Astrocyte (in vitro differentiated cells and primary cell): Measurements from ENCODE around the gene GLO1. TPM values are rescaled to one million over a fixed set of nuclear protein-coding genes. Genes with fewer than 3 reads are reported as not detected.

Source experiments
- DNase-seq: peaks from one replicate; pipeline ENCODE4 v3.0.0-alpha.2; 2010; ENCODE audit warnings: low read depth
- FAIRE-seq: peaks from 2 replicates; lab custom pipeline; 2011; peaks lifted over from hg19 to GRCh38; lab: Jason Lieb, UNC
- H2AFZ ChIP-seq: 2 replicates; pipeline ENCODE4 v1.6.0; 2012; ENCODE audit warnings: low read depth, low read length, inconsistent platforms
- H3K27ac ChIP-seq: 2 replicates; pipeline ENCODE4 v1.5.1; 2011; ENCODE audit warnings: low read depth, low read length, inconsistent platforms
- H3K27me3 ChIP-seq: 2 replicates; pipeline ENCODE4 v1.6.0; 2011; ENCODE audit warnings: low read length, inconsistent platforms; ENCODE audit not compliant: insufficient read depth
- H3K36me3 ChIP-seq: 2 replicates; pipeline ENCODE4 v1.5.1; 2011; ENCODE audit warnings: low read length, inconsistent platforms; ENCODE audit not compliant: insufficient read depth
- H3K4me1 ChIP-seq: 2 replicates; pipeline ENCODE4 v1.5.1; 2011; ENCODE audit warnings: low read length, inconsistent platforms; ENCODE audit not compliant: insufficient read depth
- H3K4me2 ChIP-seq: 2 replicates; pipeline ENCODE4 v1.6.0; 2012; ENCODE audit warnings: low read length, inconsistent platforms
- H3K4me3 ChIP-seq: 2 replicates; pipeline ENCODE4 v1.5.1; 2011; ENCODE audit warnings: low read depth, mild to moderate bottlenecking, low read length, inconsistent platforms; ENCODE audit not compliant: insufficient read depth
- H3K79me2 ChIP-seq: 2 replicates; pipeline ENCODE4 v1.6.0; 2012; ENCODE audit warnings: mild to moderate bottlenecking, low read length, inconsistent platforms; ENCODE audit not compliant: insufficient read depth
- H3K9ac ChIP-seq: 2 replicates; pipeline ENCODE4 v1.6.0; 2012; ENCODE audit warnings: mild to moderate bottlenecking, low read length, inconsistent platforms
- H3K9me3 ChIP-seq: 2 replicates; pipeline ENCODE4 v1.5.1; 2012; ENCODE audit warnings: low read depth, mild to moderate bottlenecking, low read length, inconsistent platforms; ENCODE audit not compliant: insufficient read depth
- H4K20me1 ChIP-seq: 2 replicates; pipeline ENCODE4 v1.6.0; 2012; ENCODE audit warnings: low read length, inconsistent platforms; ENCODE audit not compliant: insufficient read depth
- H3K27ac Mint-ChIP-seq: one replicate; pipeline ENCODE4 v1.8.0; 2021; ENCODE audit warnings: mild to moderate bottlenecking, mixed read lengths; ENCODE audit not compliant: unreplicated experiment
- H3K27me3 Mint-ChIP-seq: one replicate; pipeline ENCODE4 v1.8.0; 2021; ENCODE audit warnings: low read depth, mixed read lengths; ENCODE audit not compliant: unreplicated experiment
- H3K36me3 Mint-ChIP-seq: one replicate; pipeline ENCODE4 v1.8.0; 2021; ENCODE audit warnings: low read depth, mixed read lengths; ENCODE audit not compliant: unreplicated experiment
- H3K4me1 Mint-ChIP-seq: one replicate; pipeline ENCODE4 v1.8.0; 2021; ENCODE audit warnings: low read depth, mixed read lengths; ENCODE audit not compliant: unreplicated experiment
- H3K4me3 Mint-ChIP-seq: one replicate; pipeline ENCODE4 v1.8.0; 2021; ENCODE audit warnings: mild to moderate bottlenecking, moderate library complexity, mixed read lengths; ENCODE audit not compliant: unreplicated experiment
- H3K9me3 Mint-ChIP-seq: one replicate; pipeline ENCODE4 v1.8.0; 2021; ENCODE audit warnings: mild to moderate bottlenecking, mixed read lengths; ENCODE audit not compliant: unreplicated experiment
- EZH2 ChIP-seq: IDR thresholded peaks from 2 replicates; pipeline ENCODE4 v1.6.1; 2012; ENCODE audit warnings: mild to moderate bottlenecking, low read length, inconsistent platforms; ENCODE audit not compliant: insufficient read depth
- total RNA-seq: library from RNA; stranded (reverse); gene quantifications from 2 replicates; pipeline ENCODE4 v1.2.1, GENCODE V29; 2021
- TF ChIP-seq, protein P1 (sequence below): IDR thresholded peaks from 2 replicates; pipeline ENCODE4 v1.5.1; 2011; ENCODE audit warnings: low read depth, mild to moderate bottlenecking, inconsistent platforms, low read length, moderate library complexity; ENCODE audit not compliant: insufficient read depth

The GLO1 gene
- total RNA-seq, 1 donor from 2014 or later = 172 TPM

DNA sequence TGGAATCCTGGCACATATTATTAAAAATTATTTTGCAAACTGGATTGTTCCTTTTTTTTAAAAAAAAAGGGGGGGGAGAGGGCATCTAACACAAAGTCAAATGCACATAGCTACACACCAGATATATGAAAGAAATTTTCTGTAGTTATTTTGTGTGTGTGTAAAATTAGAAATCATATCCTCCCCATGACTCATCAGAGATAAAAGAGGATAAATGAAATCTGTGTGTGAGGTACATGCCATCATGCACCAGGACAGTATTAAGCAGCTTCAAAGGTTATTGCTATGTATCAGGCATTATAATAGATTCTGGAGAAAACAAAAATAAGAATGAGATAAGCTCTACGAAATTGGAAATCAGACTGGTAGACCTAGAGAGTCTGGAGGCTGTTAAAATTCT, 68.4 kb downstream of the GLO1 start:
- H4K20me1 ChIP-seq = peaks cover 30% of the 10 kb centered on the region
- TF ChIP-seq EZH2 = no peak
- TF ChIP-seq, protein P1, sequence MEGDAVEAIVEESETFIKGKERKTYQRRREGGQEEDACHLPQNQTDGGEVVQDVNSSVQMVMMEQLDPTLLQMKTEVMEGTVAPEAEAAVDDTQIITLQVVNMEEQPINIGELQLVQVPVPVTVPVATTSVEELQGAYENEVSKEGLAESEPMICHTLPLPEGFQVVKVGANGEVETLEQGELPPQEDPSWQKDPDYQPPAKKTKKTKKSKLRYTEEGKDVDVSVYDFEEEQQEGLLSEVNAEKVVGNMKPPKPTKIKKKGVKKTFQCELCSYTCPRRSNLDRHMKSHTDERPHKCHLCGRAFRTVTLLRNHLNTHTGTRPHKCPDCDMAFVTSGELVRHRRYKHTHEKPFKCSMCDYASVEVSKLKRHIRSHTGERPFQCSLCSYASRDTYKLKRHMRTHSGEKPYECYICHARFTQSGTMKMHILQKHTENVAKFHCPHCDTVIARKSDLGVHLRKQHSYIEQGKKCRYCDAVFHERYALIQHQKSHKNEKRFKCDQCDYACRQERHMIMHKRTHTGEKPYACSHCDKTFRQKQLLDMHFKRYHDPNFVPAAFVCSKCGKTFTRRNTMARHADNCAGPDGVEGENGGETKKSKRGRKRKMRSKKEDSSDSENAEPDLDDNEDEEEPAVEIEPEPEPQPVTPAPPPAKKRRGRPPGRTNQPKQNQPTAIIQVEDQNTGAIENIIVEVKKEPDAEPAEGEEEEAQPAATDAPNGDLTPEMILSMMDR = no peak
- Mint-ChIP-seq H3K4me3 (no peak overlapping the region), H3K4me1 (peaks cover 4% of the 10 kb centered on the region), H3K27ac (no peak overlapping the region), H3K36me3 (peaks cover 2% of the 10 kb centered on the region), H3K27me3 (no peaks in the 10 kb centered on the region), H3K9me3 (no peaks in the 10 kb centered on the region)
- no peaks in the 10 kb centered on the region for H3K9me3 ChIP-seq
- H2AFZ ChIP-seq = no peak overlapping the region
- H3K4me3 ChIP-seq = no peak overlapping the region
- H3K27ac ChIP-seq = no peak overlapping the region
- no peak overlapping the region for H3K9ac ChIP-seq
- peaks cover 3% of the 10 kb centered on the region for H3K4me1 ChIP-seq
- H3K4me2 ChIP-seq = no peak overlapping the region
- no peak for DNase-seq
- H3K27me3 ChIP-seq = no peaks in the 10 kb centered on the region
- no peak for FAIRE-seq
- peaks cover 55% of the 10 kb centered on the region for H3K79me2 ChIP-seq
- H3K36me3 ChIP-seq = no peaks in the 10 kb centered on the region

DNA sequence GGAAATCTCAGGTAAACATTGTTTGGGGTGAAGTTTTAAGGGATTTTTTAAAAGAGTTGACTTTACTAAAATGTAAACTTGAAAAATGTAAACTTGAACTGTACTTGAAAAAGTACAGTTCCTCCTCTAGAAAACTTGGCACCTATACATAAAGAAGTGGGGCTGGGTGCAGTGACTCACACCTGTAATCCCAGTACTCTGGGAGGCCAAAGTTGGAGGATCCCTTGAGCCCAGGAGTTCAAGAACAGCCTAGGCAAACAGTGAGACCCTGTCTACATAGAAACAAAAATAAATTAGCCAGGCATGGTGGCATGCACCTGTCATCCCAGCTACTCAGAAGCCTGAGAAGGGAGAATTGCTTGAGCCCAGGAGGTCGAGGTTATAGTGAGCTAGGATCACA, 70.5 kb downstream of the GLO1 start:
- Histone ChIP-seq H3K79me2 (peaks cover 53% of the 10 kb centered on the region), H3K9ac (no peak overlapping the region)

DNA sequence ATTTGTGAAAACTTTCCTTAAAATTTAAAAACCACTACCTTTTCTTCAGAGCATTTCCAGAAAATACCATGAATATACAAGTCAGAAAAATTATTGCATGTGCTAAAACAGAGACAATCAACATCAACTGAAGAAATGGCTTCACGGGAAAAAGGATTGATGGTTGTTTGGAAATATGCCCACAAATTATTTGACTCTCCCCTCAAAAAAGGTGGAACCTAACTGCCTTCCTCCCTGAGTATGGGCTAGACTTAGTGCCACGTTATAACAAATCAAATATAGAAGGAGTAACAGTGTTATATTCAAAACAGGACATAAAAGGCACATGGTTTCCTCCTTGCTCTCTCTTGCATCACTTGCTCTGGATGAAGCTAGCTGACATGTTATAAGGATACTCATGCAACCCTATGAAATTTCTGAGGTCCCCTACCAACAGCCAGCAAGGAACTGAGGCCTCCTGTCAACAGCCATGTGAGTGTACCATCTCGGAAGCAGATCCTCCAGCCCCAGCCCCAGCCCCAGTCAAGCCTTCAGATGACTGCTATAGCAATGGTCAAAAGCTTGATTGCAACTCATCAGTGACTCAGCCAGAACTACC, 71.7 kb downstream of the GLO1 start:
- H2AFZ ChIP-seq = no peak overlapping the region
- H3K4me2 ChIP-seq = no peak overlapping the region
- no peaks in the 10 kb centered on the region for H3K36me3 ChIP-seq
- no peaks in the 10 kb centered on the region for H3K27me3 ChIP-seq
- Mint-ChIP-seq H3K4me3 (no peak overlapping the region), H3K27me3 (no peaks in the 10 kb centered on the region), H3K27ac (no peak overlapping the region), H3K9me3 (no peaks in the 10 kb centered on the region), H3K4me1 (no peaks in the 10 kb centered on the region), H3K36me3 (peaks cover 2% of the 10 kb centered on the region)
- H3K4me1 ChIP-seq = peaks cover 3% of the 10 kb centered on the region
- TF ChIP-seq EZH2 = no peak
- TF ChIP-seq, protein P1 = no peak
- H3K9ac ChIP-seq = no peak overlapping the region
- H3K4me3 ChIP-seq = no peak overlapping the region
- no peaks in the 10 kb centered on the region for H3K9me3 ChIP-seq
- no peak for DNase-seq
- H4K20me1 ChIP-seq = peaks cover 23% of the 10 kb centered on the region
- H3K27ac ChIP-seq = no peak overlapping the region
- no peak for FAIRE-seq
- H3K79me2 ChIP-seq = peaks cover 43% of the 10 kb centered on the region

More for the DNA sequence above, 70.5 kb downstream of the GLO1 start:
- H3K36me3 ChIP-seq = no peaks in the 10 kb centered on the region
- peaks cover 3% of the 10 kb centered on the region for H3K4me1 ChIP-seq
- H3K4me3 ChIP-seq = no peak overlapping the region
- H3K9me3 Mint-ChIP-seq = no peaks in the 10 kb centered on the region
- no peak for FAIRE-seq
- H4K20me1 ChIP-seq = peaks cover 30% of the 10 kb centered on the region
- no peak overlapping the region for H3K27ac Mint-ChIP-seq
- H3K4me3 Mint-ChIP-seq = no peak overlapping the region
- H3K27me3 ChIP-seq = no peaks in the 10 kb centered on the region
- peaks cover 2% of the 10 kb centered on the region for H3K36me3 Mint-ChIP-seq
- H3K4me1 Mint-ChIP-seq = no peaks in the 10 kb centered on the region
- H3K9me3 ChIP-seq = no peaks in the 10 kb centered on the region
- no peak overlapping the region for H3K27ac ChIP-seq
- DNase-seq = no peak
- no peaks in the 10 kb centered on the region for H3K27me3 Mint-ChIP-seq
- no peak overlapping the region for H2AFZ ChIP-seq
- TF ChIP-seq, protein P1 = no peak
- TF ChIP-seq EZH2 = no peak
- H3K4me2 ChIP-seq = no peak overlapping the region
